IPS-18c (cell line): Measurements from ENCODE around the gene PRSS50.

Experiments used
- H3K4me3 ChIP-seq: 2 replicates; pipeline ENCODE4 v1.7.0; 2013; ENCODE audit warnings: low read depth, mild to moderate bottlenecking, low read length, moderate library complexity; ENCODE audit not compliant: insufficient read depth
- H3K9me3 ChIP-seq: one replicate; pipeline ENCODE4 v1.6.1; 2013; ENCODE audit warnings: mild to moderate bottlenecking, low read length, moderate library complexity; ENCODE audit not compliant: control insufficient read depth, insufficient read depth

The PRSS50 gene

GRCh38 chr3:46701181-46701939 is 16.3 kb downstream of the PRSS50 start, which contains the start of gene TMIE:
TMIE (plus strand) TSS chr3:46701392; CDS start chr3:46701488, 96 bp downstream.
- Histone ChIP-seq H3K4me3 (peak within 1 kb of the TSS; percentile 32), H3K9me3 (no peaks in the 10 kb centered on the region)

GRCh38 chr3:46700772-46701171 is 16.9 kb downstream of the PRSS50 start:
- H3K9me3 ChIP-seq, result no peaks in the 10 kb centered on the region
- H3K4me3 ChIP-seq, result no peak overlapping the region

GRCh38 chr3:46699676-46700523 is 17.8 kb downstream of the PRSS50 start:
- Histone ChIP-seq H3K9me3 (no peaks in the 10 kb centered on the region), H3K4me3 (no peak overlapping the region)

- Histone ChIP-seq H3K9me3 (no peaks in the 10 kb centered on the region), H3K4me3 (no peak overlapping the region)
These were observed 21.4 kb downstream of the PRSS50 start for GRCh38 chr3:46695962-46696894.

- Histone ChIP-seq H3K9me3 (no peaks in the 10 kb centered on the region), H3K4me3 (no peak overlapping the region)
These were observed 22.3 kb downstream of the PRSS50 start for GRCh38 chr3:46695177-46695961.

GRCh38 chr3:46694520-46694919 is 23.1 kb downstream of the PRSS50 start:
- Histone ChIP-seq H3K9me3 (no peaks in the 10 kb centered on the region), H3K4me3 (no peak overlapping the region)

- Histone ChIP-seq H3K9me3 (no peaks in the 10 kb centered on the region), H3K4me3 (peak overlapping the region; percentile 24; the same call in 1 of the 2 replicates)
These were observed 23.8 kb downstream of the PRSS50 start for GRCh38 chr3:46693892-46694226.

GRCh38 chr3:46693038-46693891 is 24.4 kb downstream of the PRSS50 start, which contains the start of gene ALS2CL:
ALS2CL (minus strand) TSS chr3:46693679; CDS start chr3:46689440, 4,239 bp downstream.
- peak within 1 kb of the TSS; percentile 72 for H3K4me3 ChIP-seq
- H3K9me3 ChIP-seq, result no peaks in the 10 kb centered on the region

- Histone ChIP-seq H3K9me3 (no peaks in the 10 kb centered on the region), H3K4me3 (peak overlapping the region; percentile 72)
These were observed 25.1 kb downstream of the PRSS50 start for GRCh38 chr3:46692566-46692990.

- Histone ChIP-seq H3K4me3 (no peak overlapping the region), H3K9me3 (no peaks in the 10 kb centered on the region)
These were observed 26.9 kb downstream of the PRSS50 start for GRCh38 chr3:46690798-46691197.

GRCh38 chr3:46685446-46685845 is 32.2 kb downstream of the PRSS50 start:
- H3K4me3 ChIP-seq, result no peak overlapping the region

GRCh38 chr3:46684891-46685290 is 32.8 kb downstream of the PRSS50 start:
- H3K4me3 ChIP-seq, result no peak overlapping the region
- no peaks in the 10 kb centered on the region for H3K9me3 ChIP-seq

More at GRCh38 chr3:46685446-46685845, 32.2 kb downstream of the PRSS50 start:
- no peaks in the 10 kb centered on the region for H3K9me3 ChIP-seq

- no peaks in the 10 kb centered on the region for H3K9me3 ChIP-seq
These were observed 34.7 kb downstream of the PRSS50 start for GRCh38 chr3:46682974-46683373.

GRCh38 chr3:46681856-46682540 is 35.7 kb downstream of the PRSS50 start:
- H3K9me3 ChIP-seq, result no peaks in the 10 kb centered on the region
- H3K4me3 ChIP-seq, result no peak overlapping the region

More at GRCh38 chr3:46682974-46683373, 34.7 kb downstream of the PRSS50 start:
- H3K4me3 ChIP-seq, result no peak overlapping the region

GRCh38 chr3:46681387-46681786 is 36.3 kb downstream of the PRSS50 start:
- H3K9me3 ChIP-seq, result no peaks in the 10 kb centered on the region
- no peak overlapping the region for H3K4me3 ChIP-seq
